GM21786 (cell line): ENCODE data around the gene GOLT1A.

Experiments
- ATAC-seq: cut with Tn5 transposase; IDR thresholded peaks from one replicate; pipeline ENCODE4 v1.9.1; 2021; ENCODE audit not compliant: unreplicated experiment

Gene GOLT1A, protein sequence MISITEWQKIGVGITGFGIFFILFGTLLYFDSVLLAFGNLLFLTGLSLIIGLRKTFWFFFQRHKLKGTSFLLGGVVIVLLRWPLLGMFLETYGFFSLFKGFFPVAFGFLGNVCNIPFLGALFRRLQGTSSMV

DNA sequence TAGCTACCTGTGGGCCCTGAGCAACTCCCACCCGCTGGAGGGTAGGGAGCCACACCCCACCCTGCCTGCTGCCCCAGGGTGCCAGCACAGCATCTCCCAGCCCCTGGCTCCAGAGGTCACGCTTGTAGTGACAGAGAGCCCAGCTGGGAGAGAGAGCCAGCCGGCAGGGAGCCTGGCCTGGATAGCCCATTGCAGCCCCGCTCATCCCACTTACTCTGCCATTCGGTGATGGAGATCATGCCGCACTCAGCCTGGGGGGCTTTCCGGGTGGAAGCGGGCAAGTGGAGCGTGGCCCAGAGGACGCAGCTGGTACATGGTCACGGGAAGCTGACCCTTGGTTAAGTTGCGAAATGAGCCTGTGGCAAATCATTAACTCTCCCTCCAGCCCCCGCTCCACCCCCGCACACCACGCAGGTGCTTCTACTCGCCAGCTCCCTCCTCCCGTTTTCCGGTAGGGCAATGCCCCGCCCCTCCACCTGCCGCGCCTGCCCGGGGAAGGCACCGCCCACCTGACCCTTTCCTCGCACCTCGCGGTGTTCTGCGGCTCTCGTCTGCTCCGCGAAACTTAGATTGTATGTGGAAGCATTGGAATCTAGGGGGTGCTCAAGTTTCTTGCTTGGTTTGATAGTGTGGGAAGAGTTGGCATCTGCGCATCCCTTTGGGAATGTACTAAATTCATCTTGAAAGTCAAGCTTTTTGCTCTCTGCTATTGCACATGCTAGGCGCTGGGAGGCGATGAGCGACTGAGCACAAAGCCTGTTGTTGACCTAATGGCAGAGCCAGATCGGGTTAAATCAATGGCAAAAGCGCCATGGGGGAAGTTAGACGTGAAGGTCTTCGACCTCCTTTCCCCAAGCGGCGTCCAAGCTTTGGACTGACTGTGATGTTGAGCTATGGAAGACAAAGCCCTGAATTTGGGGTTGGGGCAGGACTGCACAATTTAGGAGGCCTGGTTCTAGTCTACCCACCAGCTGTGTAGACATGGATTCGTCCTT is at the start of gene GOLT1A:
TSS of gene GOLT1A (minus strand) at position 321 of the 995 bp plus-strand sequence. CDS start at position 239, 82 bp downstream.
- ATAC-seq: peak; percentile 77

DNA sequence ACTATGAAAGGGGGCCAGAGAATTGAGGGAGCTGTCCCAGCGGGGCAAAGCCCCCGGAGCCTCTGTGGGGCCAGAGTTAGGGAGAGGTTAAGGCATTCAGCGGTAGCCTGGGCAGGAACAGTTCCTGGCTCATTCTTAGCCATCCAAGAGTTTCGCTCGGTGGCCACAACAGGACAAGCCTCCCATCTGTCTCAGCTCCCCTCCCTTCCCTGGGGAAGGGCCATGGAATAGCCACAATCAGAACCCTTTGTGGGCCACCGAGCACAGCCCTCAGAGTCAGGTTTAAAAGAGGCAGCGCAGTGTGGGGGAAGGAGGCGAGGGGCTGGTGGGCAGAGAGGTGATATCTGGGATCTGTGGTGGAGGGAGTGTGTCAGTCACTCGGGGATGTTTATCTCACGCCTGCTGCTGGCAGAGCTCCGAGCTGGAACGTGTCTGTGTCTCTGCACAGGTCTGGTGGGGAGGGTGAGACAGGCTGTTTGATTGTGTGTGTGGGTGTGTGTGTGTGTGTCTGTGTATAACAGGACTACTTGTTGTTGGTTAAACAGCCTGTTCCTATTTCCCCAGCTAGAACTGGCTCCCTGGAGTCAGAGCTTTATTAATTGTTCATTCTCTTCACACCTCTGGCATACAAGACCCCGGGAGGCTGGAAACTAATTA is 49.6 kb upstream of the GOLT1A start:
- ATAC-seq: no peak

DNA sequence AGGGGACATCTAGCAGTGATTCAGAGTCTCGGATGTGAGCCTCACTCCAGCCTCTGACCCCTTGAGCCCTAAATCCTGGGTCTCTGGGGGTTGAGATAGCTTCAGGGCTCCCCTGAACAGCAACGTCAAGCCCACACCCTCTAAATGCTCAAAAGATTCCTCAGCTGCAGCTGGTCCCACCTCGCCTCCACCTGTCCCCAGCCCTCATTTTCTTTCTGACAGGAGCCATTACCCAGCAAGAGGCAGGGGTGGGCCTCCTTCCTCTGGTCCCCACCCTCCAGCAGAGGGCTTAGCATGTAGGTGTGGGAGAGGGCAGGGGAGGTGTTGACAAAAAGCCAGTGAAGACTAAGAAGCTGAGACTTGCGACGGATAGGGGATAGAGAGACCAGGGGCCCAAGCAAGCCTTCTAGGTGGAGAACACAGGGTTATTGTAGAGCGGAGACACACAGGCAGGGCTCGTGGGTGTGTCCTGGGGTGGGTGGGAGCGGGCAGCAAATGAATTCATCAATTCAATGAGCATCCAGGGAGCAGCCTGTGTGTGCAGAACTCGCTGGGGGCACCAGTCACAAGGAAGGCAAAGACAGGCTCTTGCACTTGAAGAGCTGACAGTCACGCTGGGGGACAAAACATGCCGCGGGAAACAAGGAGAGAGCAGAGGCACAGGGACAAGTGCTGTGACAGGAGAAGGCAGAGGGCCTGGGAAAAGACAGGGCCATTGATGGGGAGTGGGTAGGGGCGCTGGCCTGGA is 48.9 kb upstream of the GOLT1A start:
- ATAC-seq: no peak

DNA sequence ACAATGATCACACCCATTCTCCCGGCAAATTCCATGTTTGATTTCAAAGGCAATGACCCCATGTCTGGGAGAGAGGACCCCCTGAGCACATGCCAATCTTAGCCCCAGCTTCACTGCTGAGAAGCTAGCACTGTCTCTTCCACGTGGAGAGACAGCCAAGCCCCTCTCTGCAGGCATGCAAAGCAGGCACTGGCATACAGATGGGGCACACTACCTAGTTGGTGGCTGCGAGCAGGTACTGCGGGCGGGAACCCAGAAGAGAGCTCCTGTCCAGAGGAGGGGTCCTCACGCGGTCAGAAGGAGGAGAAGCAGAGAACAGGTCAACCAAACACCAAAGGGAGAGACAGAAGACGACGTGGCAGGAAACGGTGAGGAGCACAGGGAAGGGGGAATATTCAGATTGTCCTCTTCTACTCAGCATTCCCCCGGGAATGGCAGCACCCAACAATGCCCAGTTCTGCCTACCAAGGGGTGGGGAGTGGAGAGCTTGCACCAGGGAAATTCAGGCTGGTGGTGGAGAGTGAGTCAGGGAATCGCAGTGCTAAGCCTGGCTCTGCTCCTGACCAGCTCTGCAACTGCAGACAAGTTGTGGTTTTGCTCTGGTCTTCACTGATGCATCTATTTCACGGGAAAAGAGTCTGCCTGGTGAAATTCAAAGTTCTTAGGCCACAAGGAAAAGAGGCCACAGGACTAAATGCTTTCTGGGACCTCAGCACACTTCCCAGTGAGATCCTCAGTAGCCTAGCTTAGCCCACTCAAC is 48.1 kb upstream of the GOLT1A start:
- no peak for ATAC-seq

DNA sequence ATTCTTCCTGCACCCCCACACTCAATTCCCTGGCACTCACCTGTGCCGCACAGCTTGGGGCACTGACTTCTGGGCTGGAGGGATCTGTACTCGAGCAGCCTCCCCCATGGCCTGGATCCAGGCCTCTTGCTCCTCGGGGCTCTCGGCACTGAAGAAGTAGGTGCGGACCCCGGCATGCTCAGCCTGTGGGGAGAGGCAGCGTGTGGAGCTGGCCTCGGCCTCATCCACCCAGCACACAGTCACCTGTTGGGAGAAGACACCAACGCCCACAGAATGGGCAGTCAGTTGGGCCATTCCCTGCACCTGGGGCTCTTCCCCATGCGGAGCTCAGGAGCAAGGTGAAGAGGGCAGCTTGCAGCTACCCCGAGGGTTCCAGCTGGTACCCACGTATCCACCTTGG is 47.5 kb upstream of the GOLT1A start:
- no peak for ATAC-seq

DNA sequence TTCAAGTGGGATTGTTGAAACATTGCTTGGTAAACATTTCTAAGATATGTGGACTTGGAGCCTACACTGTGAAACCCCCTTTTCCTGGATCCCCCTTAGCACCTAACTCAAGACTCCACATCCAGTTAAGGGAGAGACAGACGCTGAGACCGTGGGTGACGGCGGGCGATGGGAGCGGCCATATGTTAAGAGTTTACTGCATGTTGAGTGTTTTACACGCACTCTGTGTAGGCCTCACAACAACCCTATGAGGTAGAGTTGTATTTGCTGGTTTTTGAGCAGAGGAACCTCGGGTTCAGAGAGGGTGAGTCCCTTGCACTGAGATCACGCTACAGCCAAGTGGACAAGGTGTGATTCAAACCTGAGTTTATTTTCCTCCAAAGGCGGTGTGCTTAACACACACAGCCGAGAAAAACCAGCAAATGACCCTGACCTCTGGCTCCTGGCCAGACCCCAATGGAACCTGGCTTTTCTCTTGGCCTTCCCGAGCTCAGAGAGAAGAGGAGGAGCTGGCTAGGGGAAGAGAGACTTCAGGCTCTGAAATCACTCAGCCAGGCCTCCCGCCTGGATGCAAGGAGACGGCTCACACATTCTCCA is 46.9 kb upstream of the GOLT1A start:
- no peak for ATAC-seq

DNA sequence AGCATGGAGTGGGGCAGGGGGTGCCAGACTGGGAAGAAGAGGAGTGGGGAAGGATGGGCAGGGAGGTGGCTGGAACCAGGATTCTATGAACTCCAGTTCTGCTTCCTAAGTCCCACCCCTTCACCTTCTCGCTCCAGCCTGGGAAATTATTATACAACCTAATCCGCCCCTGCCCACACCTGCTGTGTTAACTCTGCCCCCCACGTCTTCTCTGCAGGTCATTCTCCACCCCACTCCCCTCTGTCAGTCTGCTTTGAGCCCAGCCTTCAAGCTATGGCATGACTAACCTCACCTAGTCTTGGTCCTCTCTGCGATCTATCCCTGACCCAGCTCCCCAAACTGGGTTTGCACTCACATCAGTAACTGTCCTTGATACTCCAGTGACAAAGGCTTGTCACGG is 46.0 kb upstream of the GOLT1A start:
- no peak for ATAC-seq

DNA sequence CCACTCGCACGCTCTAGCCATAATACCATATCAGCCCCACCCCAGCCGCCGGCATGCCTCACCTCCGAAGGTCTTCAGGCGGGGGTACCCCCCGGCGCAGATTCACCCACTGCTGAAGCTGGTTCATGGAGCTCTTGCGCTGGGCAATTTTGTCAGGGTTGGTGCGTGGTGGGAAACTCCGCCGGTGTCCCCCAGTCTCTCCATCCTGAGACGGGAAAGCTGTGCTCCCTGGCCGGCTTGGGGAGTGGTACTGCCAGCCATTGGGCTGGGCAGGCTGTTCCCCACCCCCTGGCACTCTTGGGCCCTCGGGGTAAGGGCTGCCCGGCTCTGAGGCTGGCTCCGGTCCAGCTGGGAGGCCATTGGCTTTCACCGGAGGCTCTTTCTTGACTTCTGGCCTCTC is 45.4 kb upstream of the GOLT1A start:
- no peak for ATAC-seq

DNA sequence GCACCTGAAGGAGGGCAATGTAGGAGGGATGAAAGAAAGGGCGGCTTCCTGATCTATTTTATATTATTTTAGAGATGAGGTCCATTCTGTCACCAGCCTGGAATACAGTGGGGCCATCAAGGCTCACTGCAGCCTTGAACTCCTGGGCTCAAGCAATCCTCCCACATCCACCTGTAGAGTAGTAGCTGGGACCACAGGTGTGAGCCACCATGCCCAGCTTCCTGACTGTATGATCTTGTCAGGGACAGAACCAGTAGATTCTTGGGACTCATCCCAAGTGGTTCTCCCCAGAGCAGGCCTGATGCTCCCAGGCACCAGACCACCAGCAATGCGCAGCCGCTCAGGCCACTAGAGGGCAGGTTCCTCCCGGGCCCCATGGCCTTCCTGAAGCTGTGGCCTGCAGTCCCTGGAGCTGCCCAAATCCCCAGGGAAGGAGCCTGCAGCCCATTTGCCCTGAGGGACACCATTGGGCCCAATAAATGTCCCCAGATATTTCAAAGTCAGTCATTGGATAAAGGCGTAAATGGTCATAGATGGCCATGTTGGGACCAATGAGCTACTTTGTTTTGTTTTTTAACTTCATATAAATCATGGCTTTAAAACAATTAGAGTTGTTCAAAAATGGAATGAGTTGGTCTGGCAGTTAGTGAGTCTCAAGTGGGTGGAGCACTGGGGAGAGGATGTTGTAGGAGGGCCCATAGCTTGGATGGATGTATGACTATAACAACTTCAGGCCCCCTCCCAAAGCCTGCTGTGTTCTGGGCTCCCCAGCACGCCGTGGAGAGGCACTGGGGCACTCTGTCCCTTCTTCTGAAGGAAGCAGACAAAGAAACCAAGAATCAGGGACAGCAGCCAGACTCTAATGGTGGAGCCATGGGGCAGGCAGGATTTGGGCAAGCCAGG is 44.7 kb upstream of the GOLT1A start:
- no peak for ATAC-seq

DNA sequence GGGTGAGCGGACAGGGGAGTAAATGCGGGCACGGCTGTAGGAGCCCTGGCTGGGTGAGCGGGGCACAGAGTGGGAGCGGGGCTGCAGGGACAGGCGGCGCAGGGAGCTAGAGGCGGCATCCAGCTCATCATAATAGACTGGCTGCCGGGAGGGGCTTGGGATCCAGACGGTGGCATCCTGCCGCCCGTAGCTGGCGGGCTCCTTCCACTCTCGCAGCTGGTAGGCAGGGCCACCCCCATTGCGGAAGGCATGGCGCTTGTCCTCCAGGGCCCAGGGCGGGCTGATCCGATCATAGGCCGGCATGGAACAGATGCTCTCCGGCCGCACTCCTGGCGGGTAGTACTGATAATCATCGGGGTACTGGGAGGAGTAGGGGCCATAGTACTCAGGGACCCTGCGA is 43.7 kb upstream of the GOLT1A start:
- ATAC-seq: no peak

DNA sequence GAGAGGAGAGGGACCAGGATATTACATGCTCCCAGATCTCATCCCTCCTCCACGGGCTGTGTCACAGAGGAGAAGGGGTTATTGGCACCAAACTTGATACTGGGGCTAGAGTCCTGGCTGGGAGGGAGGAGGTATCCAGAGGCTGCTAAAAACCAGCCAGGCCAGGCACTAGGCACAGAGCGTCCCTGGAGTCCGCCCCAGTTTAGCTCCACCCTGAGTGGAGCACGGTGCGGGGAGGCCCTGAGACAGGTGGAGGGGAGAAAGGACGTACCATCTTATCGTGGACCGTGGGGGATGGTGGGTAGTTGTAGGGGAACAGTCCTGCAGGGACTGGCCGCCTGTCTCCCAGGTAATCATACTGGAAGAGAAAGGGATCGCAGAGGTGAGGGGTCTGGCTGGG is 42.7 kb upstream of the GOLT1A start:
- no peak for ATAC-seq

DNA sequence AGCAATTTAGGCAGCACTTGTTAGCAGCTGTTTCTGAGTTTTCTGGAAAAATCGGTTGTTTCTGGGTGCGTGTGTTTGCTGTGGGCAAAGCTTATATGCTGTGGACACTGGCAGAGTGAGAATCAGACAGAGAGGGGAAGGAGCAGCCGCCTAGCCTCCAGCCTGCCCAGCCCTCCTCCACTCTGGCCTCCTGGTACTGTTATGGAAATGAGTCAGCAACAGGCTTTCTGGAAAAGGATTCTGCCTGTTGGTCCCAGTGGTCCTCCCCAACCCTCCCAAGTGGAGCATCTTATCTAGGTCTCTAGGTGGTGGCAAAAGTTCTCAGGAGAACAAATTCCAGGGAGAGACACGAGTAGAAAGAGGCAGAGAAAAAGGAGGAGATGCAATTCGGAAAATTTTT is 42.2 kb upstream of the GOLT1A start:
- ATAC-seq: no peak

DNA sequence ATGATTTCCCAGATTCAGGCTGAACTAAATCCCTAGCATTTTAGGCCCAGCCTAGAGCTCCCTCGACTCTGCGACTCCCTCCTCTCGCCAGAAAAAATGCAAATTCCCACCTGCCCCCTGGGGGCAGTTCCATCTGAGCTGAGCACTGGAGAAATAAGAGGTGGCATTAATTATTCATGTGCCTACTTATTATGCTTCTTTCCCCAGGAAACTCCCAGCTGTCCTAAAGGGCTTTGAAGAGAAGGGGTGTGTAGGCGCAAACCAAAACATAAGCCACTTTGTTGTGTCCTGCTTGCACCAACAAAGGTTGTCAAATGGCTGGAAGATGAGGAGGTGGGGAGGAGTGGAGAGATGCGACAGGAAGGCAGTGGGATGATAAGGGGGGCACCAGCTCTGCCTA is 41.4 kb upstream of the GOLT1A start:
- no peak for ATAC-seq

DNA sequence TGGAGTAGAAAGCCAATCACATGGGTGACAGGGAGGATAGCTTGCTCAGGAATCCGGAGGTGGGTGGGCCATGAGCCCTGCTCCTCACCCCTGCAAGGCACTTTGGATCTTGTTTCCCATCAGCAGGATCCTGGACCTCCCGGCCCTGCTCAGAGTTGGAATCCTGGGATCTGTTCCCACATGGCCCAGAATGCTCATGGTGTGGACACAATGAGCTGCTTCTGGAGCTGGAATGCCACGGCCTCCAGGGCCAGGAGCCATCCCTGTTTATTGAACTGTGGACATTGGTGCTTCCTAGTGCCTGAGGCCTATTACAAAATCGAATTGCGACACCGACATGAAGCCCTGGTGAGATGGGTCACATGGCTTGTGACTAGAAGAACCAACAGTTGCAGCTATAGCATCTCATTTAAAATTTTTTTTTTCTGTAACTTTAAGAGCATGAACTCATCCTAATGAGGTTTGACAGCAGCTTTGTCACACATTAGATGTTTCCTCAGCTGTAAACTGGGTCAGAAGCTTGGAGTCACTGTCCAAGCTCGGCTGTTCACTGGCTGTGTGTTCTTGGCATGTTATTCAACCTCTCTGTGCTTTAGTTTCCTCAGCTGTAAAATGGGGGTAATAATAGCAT is 40.4 kb upstream of the GOLT1A start:
- no peak for ATAC-seq

DNA sequence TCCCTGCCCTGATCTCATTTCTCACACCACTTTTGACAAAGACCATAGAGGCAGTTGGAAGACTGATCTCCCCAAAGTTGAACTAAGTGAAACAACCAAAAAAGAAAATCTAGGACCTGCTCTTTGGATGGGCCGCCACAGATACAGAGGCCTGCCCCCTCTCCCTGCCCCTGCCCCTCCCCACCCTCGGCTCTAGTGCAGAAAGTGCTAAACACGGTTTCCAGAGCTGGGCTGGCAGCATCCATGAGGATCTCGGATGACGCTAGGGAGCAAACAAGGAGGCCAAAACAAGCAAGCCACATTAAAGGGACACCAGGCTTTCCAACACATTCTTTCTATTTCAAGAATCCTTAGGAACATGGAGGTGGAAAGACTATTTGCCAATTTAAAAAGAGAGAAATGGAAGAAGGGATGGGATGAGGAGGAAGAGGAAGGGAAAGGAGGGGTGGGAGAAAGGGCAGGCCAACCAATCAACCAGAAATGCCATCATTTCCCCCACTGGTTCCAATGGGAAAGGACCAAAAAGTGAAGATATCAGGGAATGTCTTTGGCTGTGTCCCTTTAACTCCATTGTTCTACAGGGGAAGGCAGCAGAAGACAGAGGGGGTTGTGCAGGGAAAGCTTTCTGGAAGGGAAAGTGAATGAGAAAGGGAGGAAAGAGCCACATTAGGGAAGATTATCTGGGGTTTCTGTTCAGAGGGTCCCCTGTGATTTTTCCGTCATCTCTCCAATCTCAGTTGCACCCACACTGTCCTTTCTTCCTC is 38.3 kb upstream of the GOLT1A start:
- ATAC-seq: no peak

DNA sequence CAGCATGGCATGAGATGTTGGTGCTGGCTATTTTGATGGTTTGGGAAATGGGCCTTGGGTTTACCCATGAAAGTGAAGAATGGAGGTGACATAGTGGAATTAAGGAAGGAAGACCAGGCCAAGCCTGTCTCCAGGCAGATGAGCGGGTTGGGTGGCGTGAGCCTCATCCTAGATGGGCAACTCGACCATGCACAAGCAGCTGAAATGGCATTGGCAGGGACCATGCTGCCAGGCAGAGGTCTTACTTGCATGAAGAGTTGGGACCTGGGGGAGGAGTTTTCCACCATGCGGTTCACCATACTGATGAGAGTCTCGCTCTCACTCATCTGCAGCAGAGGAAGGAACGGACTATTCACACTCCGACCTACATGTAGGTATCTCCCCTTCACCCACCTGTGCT is 37.5 kb upstream of the GOLT1A start:
- ATAC-seq: no peak

DNA sequence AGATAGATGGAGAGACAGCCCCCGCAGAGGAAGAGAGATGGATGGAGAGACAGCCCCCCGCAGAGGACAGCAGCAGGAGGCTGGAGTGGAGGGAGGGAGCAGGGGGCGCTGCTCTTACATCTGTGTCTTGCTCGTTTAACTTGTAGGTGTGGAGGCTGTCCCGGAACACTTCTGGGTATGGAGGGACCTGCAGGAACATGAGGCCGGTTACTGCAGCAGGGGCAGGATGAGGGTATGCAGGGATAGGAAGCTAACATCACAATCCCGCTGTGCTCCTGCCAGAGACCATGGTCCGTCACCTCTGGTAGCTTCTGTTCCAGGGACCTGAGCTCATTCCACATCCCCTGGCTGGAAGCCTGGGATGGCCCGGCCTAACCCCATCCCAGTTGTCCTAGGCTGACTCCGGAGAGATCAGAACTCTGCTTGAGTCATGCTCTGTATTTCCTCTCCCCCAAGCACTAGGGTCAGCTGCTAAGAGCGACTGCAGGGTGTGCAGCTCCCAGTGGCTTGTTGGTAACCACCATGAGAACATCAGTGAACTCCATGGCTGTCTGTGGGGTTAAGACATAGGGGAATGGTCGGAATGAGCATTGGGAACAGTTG is 36.7 kb upstream of the GOLT1A start:
- ATAC-seq: no peak
